Activated CD8-positive, alpha-beta memory T cell treated with anti-CD3 and anti-CD28 coated beads for 36 hours (primary cell): ENCODE data around the gene POLA1. TPM values are rescaled to one million over a fixed set of nuclear protein-coding genes. Genes with fewer than 3 reads are reported as not detected.

Experiments used
- CTCF ChIA-PET: fragments of 350-600 bp; sonication (Branson Sonifier 250); formaldehyde crosslinking; loops from one replicate; lab custom pipeline; 2021; ENCODE audit warnings: antibody characterized with exemption; lab: Charles Lee
- POLR2A ChIA-PET: fragments of 350-600 bp; sonication (Branson Sonifier 250); formaldehyde crosslinking; loops from one replicate; lab custom pipeline; 2021; ENCODE audit warnings: antibody characterized with exemption; lab: Charles Lee
- total RNA-seq, 2 experiments: library from RNA; stranded (reverse); gene quantifications; one replicate each; pipeline ENCODE4 v1.2.3, GENCODE V29; 2021

POLA1 gene
- total RNA-seq, 2 experiments from 2014 or later: 46.7 to 49.1 TPM

DNA sequence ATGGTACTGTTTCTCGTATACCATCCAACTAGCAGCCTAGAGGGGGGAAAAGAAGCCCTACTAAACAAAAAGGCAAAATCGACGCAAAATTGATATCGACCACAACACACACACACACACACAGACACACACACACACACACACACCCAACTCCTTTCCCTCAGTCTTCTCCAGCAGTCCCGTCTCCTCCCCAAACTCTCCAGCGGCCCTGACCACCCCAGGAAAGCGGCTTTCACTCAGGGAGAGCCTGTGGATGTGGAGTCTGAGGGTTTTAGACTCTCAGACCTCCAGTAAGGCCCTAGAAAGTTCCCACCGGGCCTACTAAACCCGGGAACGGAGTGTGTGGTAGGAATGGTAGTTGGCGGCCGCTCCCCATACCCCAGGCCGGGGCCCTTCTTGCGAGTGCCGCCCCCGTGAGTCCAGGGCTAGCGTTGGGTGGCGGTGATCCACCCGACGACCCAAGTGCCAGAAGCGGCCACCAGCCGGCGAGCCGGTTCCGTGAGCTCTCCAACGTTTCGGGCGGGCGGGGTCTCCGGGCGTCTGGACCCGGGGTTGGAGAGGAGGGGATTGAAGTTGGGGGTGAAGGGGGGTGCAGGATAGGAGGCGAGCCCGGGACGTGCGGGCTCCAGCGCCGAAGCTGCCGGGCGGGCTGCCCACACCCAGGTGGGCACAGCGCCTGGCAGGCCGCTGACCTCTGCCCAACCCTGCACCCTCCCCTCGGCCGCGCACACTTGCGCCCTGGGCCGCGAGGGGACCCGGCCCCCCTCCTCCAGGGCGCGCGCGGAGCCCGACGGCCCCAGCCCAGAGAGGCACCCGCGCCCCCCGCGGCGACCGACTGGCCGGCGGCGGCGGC is 308.3 kb downstream of the POLA1 start:
- ChIA-PET POLR2A (no interaction called here), CTCF (interaction anchor here (1.1 kb wide), 1 partner anchor 19 kb away, joined by 3 read pairs; no protein-coding TSS in a partner anchor)

DNA sequence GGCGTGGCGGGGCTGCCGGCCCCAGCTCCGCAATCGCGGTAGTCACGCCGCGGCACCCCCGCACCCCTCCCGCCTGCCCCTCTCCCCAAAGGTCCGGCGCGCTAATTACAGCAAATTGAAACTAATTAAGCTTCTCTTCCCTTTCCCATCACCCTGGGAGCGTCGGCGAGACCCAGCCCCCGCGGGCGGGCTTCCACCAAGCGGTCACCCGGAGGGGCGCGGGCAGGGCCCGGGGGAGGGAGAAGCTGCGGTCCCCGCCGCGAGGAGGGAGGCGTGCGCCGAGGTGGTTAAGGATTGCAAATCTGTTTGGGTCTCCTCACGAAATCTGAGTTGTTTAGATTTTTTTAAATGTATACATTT is 308.9 kb downstream of the POLA1 start:
- CTCF ChIA-PET: interaction anchor here (1.1 kb wide), 1 partner anchor 19 kb away, joined by 3 read pairs; no protein-coding TSS in a partner anchor
- POLR2A ChIA-PET: no interaction called here

DNA sequence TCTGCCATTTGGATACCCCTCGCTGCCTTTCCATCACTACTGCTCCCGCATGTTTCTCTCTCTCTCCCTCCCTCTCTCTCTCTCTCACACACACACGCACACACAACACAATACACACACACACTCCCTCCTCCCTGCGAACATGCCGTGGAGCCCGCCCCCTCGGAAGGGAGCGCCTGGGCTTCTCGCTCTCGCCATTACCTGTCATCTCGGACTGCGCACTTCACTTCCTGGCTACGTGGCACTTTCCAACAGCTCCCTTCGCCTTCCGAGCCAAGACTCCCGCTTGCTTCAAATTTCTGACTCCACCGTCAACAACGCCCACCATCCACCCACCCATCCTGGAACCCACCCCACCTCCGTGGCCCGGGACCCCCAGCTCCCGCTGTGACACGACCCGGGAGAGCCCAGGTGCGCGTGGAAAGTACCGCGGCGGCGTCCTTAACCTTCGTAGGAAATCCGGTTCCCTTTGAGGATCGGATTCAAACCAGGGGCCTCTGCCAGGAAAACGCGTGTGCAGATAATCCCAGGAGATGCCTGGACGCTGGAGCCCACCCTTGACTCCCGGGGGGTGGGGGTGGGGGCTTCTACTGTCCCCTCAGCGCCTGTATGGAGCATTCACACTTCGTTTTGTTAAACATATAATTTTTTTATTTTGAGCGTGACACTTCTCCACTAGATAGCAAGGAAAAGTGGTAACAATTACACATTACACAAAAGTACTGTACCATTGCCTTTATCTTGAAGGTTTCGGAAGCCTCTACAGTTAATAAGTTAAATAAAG is 309.5 kb downstream of the POLA1 start:
- POLR2A ChIA-PET: no interaction called here

DNA sequence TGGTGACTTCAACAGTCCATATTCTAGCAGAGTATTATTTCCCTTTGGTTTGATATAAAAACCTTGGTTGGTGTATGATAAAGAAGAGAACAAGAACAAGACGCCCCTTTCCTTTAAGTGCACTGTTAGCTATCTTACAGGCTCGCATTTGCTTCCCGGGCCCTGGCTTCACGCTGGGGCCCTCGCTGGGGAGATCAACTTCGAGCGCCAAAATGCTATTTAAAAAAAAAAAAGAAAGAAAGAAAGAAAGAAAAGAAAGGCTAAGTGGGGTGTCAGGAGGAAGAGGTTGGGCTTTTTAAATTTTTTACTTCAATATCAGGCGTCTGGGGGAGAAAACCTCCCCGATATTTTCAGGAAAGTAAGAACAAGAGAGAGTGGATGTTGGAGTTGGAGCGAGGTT is 310.3 kb downstream of the POLA1 start:
- POLR2A ChIA-PET: no interaction called here
- CTCF ChIA-PET: no interaction called here

More for the DNA sequence above, 309.5 kb downstream of the POLA1 start:
- CTCF ChIA-PET: no interaction called here

DNA sequence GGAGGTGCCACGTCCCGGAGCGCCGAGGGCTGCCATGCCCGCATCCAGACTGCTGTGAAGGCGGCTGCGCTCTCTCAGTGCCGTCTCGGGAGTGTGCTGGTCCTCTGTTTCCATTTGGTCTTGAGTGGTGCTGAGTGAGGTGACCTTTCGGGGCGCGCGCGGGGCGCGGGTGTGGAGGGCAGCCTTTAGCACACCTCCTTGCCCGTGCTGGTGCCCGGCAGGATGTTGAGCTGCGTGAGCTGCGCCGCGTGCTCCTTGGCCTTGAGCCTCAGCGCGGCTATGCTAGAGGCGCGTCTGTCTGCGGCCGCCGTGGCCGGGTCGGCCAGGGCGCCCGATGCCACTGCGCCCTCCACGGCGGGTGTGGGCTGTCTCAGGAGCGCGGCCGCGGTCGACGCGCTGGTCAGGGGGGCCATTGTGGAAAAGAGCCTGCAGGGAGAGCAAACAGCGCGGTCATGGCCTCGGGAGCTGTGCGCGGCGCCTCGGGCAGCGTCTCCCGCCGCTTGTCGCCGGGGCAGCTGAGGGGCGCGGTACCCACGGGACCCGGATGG is 310.8 kb downstream of the POLA1 start:
- CTCF ChIA-PET: no interaction called here

DNA sequence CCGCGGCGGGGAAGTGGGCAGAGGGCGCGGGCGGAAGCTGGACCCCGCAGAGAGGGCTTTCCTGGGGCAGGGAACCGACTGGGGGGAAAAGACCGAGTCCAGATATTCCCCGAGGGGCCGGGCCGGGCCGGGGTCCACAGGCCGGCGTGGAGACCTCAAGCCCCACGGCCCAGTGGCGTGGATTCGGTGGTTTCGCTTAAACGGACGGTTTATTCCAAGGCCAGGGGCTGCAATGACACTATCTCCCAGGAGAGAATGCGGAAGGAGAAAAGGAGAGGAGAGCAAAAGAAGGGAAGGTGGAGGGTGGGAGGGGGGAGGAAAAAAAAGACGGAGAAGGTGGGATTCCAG is 311.3 kb downstream of the POLA1 start:
- POLR2A ChIA-PET: no interaction called here
- CTCF ChIA-PET: no interaction called here

More for the DNA sequence above, 310.8 kb downstream of the POLA1 start:
- POLR2A ChIA-PET: no interaction called here

DNA sequence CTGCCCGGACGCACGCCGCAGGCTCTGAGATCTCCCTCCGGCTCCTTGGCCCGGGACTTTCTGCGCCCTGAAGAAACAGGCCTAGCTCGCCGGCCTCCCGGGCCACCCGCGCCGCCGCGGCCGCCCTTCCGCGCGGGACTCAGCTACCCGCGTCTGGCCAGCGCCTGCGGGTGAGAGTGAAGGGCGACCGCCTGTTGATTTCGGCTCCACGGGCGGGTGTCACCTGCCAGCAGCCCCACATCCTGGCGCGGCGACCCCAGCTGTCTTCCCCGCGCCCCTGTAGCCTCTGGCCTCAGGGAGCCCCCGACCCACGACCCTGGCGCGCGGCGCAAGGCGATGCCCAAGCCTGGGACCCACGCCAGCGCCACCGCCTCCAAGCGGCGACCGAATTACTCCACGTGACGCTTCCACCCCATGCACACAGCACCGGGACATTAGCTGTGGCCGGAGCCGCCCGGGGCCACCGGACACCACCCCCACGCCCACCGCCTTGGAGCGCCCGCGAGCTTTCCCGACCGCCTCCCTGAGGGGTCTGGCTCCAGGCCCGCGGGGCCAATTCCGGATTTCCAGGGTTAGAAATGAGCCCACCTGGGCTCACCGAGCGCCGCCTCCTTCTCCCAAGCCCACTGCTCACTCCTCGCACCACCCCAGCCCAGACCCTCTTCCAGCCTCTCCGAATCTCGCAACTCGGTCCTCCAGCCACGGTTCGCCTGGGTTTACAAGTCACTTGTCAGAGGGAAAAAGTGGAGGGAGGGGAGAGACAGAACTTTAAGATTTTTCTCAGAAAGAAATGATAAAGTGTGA is 311.9 kb downstream of the POLA1 start:
- ChIA-PET CTCF (no interaction called here), POLR2A (no interaction called here)

DNA sequence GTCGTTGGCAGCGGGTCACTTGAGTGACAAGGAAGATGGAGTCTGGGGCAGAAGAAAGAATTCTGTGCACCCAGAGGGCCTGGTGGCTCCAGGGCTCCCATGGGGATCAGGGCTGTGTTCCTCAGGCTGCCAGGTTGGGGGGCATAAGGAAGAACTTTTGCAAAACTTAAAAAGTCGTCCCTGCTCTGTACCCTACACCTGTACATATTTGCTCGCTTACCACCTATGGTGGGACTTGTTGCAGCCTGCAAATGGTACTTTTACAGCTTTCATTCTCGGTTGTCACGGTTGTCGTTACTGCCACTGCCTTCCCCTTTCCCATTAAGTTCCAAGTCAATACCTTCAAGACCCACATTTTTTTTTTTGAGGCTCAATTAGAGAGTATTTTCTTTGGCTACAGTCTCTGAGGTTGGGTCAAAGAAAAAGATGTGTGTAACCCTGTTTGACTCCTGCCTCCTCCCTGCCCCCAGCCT is 312.9 kb downstream of the POLA1 start:
- CTCF ChIA-PET: no interaction called here
- POLR2A ChIA-PET: no interaction called here

DNA sequence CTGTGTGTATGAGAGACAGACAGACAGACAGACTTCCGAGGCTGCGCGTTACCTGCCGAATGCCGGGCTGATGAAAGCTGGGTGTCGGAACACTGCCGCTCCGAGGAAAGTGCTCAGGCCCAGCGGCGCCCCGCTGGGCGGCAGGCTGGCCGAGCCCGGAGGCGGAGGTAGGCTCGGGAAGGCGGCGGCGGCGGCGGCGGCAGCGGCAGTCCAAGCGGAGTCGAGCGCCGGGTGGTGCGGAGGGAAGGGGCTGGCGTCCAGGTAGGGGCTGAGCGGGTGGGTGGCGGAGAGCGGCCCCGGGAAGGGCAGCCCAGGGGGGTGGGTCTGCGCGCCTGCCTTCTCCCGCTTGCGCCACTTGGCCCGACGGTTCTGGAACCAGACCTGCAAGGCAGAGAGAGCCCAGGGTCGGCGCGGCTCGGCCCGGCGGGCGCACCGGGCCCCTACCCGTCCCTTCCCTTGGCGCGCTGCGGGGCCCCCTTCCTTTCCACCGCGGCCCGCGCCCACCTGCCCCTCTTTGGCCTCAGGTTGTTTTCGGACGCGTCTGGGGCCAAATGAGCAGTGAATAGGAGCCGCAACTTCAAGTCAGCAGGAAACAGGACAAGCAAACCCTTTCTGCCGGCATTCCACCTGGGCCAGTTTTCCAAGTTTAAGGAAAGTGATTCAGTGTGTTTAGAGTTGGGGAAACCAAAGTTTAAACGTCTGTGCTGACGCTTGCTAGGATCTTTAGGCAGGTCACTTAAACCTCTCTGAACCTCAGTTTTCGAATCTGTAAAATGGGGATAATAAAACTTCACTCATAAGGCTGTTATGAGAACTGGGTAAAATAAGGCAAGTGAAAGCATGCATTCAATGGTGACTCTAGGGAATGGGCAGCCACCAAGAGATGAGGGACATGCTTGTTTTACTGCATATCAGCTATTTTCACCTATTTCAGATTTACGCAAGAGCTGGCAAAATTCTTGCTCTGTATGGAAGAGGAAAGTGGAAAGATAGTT is 313.6 kb downstream of the POLA1 start:
- POLR2A ChIA-PET: no interaction called here
- CTCF ChIA-PET: no interaction called here

DNA sequence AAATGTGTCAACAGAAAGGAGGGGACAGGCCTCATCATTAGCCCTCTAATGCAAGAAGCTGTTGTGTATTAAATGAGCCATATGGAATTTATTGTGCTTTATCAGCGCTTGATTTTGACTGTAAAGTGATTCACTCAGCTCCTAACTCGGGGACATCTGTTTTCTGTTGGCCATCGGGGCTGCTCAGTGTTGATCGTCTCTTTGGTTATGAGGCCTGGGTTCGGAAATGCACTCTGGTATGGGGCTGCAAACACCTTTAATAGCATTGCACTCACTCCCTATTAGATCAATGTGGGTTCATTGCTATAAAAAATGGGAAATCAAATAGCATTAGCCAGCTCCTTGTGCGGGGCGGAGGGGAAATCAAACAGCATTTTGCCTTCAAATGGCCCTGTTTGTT is 315.7 kb downstream of the POLA1 start:
- ChIA-PET POLR2A (no interaction called here), CTCF (no interaction called here)

DNA sequence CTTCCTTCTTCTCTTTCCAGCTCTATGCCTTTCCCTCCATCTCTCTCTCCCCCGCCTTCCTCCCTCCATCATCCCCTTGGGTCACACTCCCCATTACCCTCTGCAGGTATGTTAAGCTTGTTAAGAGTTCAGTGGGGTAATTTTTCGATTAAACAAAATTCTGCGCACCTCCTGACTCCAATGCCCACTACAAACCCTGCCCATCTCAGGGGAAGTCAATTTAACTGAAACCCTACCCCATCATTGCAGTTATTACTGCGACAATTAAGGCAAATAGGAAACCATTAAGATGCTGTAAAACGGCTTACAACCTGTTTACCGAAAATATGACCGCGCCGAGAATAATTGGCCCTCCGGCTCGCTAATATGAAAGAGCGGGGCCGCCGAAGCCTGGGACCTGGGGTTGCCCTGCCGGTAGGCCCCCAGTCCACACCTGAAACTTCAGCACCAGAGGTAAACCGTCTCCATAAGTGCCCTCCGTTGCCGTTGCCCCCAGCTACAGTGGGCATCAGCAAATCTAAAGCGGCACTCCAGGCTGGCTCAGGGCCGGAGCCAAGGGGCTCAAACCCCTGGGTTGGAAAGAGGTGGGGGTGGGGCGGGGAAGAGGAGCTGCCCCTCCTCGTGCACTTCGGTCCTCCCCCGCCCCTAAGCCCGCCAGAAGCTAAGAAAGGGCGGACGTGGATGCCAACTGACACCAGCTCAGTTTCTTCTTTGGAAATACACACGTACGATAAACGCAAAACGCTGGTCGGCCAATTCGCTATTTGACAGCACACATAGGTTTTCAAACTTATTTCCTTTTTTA is 317.3 kb downstream of the POLA1 start:
- ChIA-PET CTCF (interaction anchor here (0.6 kb wide), 1 partner anchor 52 kb away, joined by 3 read pairs; no protein-coding TSS in a partner anchor), POLR2A (no interaction called here)

DNA sequence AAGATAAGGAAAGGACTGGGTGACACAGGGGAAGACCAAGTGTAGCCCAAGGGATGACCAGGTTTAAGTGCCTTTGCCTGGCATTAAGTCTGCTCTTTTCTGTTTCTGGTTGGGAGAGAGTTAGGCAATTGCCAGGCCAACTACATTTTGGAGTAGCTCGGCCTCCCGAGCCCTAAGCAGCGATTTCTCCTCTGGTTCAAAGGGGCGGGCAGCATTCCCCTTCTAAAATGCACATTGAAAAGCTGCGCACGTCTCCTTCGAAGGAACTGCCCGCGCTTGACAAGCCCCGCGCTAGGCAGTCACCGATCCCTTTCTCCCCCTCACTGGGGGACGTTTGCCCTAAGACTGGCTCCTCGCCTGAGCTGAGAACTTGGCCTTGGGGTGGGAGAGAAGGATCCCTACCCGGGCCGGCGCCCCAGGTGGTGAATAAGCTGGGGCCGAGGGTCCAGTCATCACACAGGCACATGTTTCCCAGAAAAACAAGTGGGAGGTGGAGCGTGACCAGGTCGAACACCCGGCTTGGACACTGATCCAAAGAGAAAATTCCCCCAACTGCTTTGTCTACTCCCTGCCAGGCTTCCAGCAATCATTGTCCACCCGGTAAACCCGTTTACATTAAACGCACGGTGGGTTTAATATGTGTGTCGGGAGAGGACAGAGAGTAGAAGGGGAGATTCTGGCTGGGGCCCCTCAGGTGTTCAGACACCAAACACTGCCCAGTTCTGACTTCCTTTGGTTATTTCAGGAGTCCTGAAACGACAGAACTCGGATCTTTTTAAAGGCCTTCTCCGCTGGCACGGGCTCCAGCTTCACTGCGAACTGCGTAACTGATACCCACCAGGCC is 318.1 kb downstream of the POLA1 start:
- ChIA-PET CTCF (interaction anchor here (0.6 kb wide), 1 partner anchor 52 kb away, joined by 3 read pairs; no protein-coding TSS in a partner anchor), POLR2A (interaction anchor here (0.6 kb wide), 1 partner anchor 38 kb away, joined by 4 read pairs; no protein-coding TSS in a partner anchor)

DNA sequence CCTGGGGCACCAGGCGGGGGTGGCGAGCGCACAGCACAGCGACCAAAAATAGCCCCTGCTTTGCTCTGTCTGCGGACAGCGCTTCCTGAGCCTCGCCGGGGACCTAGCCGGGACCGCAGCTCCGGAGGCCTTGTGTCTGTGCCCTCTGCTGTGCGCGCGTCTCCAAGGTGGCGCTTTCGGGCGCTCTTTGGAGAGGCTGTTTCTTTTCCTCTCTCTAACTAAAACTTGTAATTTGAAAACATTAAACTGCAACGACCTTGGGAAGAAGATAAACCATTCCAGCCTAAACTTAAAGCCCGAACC is 318.7 kb downstream of the POLA1 start:
- ChIA-PET CTCF (no interaction called here), POLR2A (interaction anchor here (0.6 kb wide), 1 partner anchor 154 kb away, joined by 3 read pairs; no protein-coding TSS in a partner anchor)

DNA sequence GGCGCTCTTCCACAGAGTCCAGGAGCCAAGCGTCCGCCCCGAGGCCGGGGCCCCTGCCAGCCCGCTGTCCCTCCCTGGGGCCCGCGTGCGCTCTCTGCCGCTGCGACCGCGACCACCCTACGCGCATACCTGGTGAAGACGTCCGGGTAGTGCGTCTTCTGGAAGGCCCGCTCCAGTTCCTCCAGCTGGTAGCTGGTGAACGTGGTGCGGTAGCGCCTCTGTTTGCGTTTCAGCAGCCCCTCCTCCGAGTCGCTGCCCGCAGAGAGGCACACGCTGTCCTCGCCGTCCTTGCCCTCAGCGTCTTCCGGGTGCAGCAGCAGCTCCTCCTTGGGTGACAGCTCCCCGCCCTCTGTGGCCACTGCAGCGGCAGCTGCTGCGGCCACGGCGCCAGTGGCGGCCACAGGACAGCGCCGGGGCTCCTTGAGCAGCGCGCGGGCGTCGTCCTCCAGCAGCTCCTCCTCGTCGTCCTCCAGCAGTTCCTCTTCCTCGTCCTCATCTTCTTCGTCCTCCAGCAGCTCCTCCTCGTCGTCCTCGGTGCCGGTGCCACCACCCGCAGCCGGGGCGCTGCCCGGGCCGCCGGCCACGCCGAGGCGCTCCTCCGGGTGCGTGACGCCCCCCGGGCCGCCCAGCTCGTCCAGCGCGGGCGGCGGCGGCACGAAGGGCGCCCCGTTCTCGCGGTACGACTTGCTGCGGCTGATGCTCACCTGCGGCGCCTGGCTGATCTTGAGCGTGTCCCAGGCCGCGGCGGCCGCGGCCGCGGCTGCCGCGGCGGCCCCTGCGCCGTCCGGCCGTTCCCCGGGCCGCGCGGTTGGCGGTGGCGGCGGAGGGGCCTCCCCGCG is 319.3 kb downstream of the POLA1 start:
- POLR2A ChIA-PET: interaction anchor here (0.6 kb wide), 1 partner anchor 154 kb away, joined by 3 read pairs; no protein-coding TSS in a partner anchor
- CTCF ChIA-PET: no interaction called here

DNA sequence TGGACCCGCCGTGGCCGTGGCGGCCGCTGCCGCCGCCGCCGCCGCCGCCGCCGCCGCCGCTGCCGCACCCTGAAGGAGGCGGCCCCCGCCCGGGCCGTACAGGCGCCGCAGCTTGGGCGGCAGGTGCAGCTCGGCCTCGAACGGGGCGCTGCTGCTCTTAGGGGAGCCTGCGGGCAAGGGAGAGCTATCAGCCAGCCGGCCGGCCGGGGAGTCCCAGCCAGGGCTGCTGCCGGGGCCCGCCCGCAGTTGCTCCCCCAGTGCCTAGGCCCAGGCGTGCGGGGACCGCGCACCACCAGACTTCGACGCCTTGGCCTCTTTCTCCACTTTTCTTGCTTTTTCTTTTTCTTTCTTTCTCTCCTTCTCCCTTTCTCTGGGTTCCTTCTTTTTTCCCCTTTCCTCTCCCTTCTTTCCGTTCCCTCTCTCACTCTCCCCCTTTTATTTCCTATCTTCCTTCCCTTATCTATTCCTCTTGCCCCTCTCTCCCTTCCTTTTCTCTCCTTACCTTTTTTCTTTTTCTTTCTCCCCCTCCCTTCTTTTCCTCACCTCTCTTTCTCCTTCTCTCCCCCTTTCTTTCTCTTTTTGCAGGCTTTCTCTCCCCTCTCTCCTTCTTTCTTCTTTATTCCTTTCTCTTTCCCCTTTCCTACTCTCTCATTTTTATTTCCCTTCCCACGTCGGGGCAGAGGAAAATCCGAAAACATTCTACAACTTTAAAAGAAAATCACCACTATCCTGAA is 320.1 kb downstream of the POLA1 start:
- CTCF ChIA-PET: no interaction called here
- POLR2A ChIA-PET: no interaction called here
